ENCODE data around the gene MYO1H.

The MYO1H gene

GRCh38 chr12:109496306-109496705 lies 148.6 kb downstream of the MYO1H start:
- DNase-seq: no peak

DNA sequence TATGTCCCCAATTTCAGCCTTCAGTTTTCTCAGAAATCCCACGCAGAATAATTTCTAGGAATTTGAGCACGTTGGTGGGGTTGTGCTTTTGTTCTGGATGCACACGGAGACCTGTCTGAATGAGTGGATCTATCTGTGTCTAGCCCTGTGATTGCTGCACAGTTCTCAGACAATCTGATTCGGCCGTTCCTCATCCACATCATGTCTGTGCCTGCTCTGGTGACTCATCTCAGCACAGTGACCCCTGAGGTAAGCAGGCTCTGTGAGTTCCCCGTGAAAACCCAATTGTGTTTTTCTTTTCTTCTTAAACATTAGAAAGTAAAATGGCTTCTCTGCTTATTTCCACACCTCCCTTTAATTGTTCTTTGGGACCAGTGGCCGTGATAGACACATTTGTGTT lies 150.0 kb downstream of the MYO1H start:
- no peak for DNase-seq

Measured in CD4-positive, alpha-beta T cell treated with Interferon gamma for 1 hour (primary cell).